ENCODE measurements around the gene HSPA1B. TPM values are rescaled to one million over a fixed set of nuclear protein-coding genes. Genes with fewer than 3 reads are reported as not detected.
"Not testable (repeated sequence)": the region's sequence is repeated elsewhere in the genome, so short reads cannot be mapped to it uniquely, and the experiment has no call there.

Gene HSPA1B
- total RNA-seq, 1 experiment from 2014 or later: 265 TPM

DNA sequence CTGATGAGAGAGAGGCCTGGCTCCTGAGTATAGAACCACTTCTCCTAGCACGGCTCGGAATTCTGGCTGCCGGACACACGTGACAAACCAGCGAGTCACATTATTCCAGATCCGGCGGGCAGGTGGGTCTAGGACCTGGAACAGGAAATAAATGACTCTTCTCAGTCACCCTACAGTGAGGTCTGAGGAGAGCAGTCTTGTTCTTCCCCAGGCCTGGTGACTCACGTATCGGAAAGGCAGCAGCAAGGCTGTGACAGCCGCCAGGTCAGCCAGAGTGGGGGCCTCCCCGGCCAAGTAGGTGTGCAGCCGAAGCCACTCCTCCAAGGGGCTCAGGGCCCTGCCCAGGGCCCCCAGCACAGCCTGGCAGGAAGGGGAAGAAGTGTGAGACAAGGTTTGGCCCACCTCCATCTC, 34.8 kb upstream of the HSPA1B start:
- Histone ChIP-seq H3F3A (ENCODE audit: low read length, unreplicated experiment) (no peaks in the 10 kb centered on the region), H3K4me2 (ENCODE audit: low read length) (peak overlapping the region; percentile 95), H3K27ac (ENCODE audit: low read length) (peak overlapping the region; percentile 80), H2AFZ (ENCODE audit: low read length) (no peak overlapping the region), H3K9me3 (ENCODE audit: low read length) (no peaks in the 10 kb centered on the region), H3K27me3 (ENCODE audit: low read length) (no peaks in the 10 kb centered on the region), H3K4me1 (ENCODE audit: insufficient read depth, low read length) (peaks cover 24% of the 10 kb centered on the region), H3K4me3 (ENCODE audit: low read length) (peak overlapping the region; percentile 87), H4K20me1 (ENCODE audit: low read length) (no peaks in the 10 kb centered on the region), H3K9ac (ENCODE audit: low read length) (peak overlapping the region; percentile 77), H3K9me2 (replicated peaks; ENCODE audit: low read length) (no peaks in the 10 kb centered on the region), H3K79me2 (ENCODE audit: low read length) (peaks cover 56% of the 10 kb centered on the region), H3K36me3 (ENCODE audit: low read depth, low read length) (peaks cover 20% of the 10 kb centered on the region; the same call in 1 of the 2 replicates)
- TF ChIP-seq EZH2 (IDR thresholded peaks at IDR 0.05; ENCODE audit: low read length, unreplicated experiment) (no peak), EZH2phosphoT487 (IDR thresholded peaks at IDR 0.05; ENCODE audit: borderline replicate concordance, low read length) (no peak)
- TF ChIP-seq, protein P1, sequence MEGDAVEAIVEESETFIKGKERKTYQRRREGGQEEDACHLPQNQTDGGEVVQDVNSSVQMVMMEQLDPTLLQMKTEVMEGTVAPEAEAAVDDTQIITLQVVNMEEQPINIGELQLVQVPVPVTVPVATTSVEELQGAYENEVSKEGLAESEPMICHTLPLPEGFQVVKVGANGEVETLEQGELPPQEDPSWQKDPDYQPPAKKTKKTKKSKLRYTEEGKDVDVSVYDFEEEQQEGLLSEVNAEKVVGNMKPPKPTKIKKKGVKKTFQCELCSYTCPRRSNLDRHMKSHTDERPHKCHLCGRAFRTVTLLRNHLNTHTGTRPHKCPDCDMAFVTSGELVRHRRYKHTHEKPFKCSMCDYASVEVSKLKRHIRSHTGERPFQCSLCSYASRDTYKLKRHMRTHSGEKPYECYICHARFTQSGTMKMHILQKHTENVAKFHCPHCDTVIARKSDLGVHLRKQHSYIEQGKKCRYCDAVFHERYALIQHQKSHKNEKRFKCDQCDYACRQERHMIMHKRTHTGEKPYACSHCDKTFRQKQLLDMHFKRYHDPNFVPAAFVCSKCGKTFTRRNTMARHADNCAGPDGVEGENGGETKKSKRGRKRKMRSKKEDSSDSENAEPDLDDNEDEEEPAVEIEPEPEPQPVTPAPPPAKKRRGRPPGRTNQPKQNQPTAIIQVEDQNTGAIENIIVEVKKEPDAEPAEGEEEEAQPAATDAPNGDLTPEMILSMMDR (conservative IDR thresholded peaks at IDR 0.05; ENCODE audit: low read depth, low read length): no peak
- no TSS peak for BruUV-seq (replicated peaks)
- intact Hi-C loops (cut with micrococcal nuclease): no loop called here
- ChIA-PET CTCF (no interaction called here), POLR2A (ENCODE audit: unreplicated experiment) (no interaction called here)
- ATAC-seq (peak; percentile 76), DNase-seq (peak; percentile 96)

DNA sequence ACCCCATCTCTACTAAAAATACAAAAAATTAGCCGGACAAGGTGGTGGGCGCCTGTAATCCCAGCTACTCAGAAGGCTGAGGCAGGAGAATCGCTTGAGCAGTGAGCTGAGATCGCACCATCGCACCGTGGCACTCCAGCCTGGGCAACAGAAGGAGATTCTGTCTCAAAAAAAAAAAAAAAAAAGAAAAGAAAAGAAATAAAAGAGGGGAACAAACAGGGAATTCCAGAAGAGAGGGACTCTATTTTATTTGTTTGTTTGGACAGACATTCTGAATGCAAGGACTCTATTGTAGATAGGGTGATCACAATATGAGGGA, 33.7 kb upstream of the HSPA1B start:
- H3K9me2 ChIP-seq (replicated peaks; ENCODE audit: low read length); BruUV-seq (replicated peaks); H4K20me1 ChIP-seq (ENCODE audit: low read length); H2AFZ ChIP-seq (ENCODE audit: low read length); H3K9me3 ChIP-seq (ENCODE audit: low read length); DNase-seq; ATAC-seq; CTCF ChIA-PET; H3K27me3 ChIP-seq (ENCODE audit: low read length); H3F3A ChIP-seq (ENCODE audit: low read length, unreplicated experiment); POLR2A ChIA-PET (ENCODE audit: unreplicated experiment): not testable (repeated sequence)
- H3K9ac ChIP-seq (ENCODE audit: low read length): peak overlapping the region; percentile 99
- peaks cover 24% of the 10 kb centered on the region for H3K4me1 ChIP-seq (ENCODE audit: insufficient read depth, low read length)
- peak overlapping the region; percentile 87 for H3K4me3 ChIP-seq (ENCODE audit: low read length)
- peaks cover 56% of the 10 kb centered on the region for H3K79me2 ChIP-seq (ENCODE audit: low read length)
- H3K4me2 ChIP-seq (ENCODE audit: low read length): peak overlapping the region; percentile 95
- intact Hi-C loops (cut with micrococcal nuclease): loop anchor here (2.0 kb wide), 2 partner anchors 21 to 37 kb away; partner anchors contain the start of genes HSPA1A and HSPA1L
- peak overlapping the region; percentile 80; the same call in 1 of the 2 replicates for H3K27ac ChIP-seq (ENCODE audit: low read length)
- peaks cover 23% of the 10 kb centered on the region for H3K36me3 ChIP-seq (ENCODE audit: low read depth, low read length)

DNA sequence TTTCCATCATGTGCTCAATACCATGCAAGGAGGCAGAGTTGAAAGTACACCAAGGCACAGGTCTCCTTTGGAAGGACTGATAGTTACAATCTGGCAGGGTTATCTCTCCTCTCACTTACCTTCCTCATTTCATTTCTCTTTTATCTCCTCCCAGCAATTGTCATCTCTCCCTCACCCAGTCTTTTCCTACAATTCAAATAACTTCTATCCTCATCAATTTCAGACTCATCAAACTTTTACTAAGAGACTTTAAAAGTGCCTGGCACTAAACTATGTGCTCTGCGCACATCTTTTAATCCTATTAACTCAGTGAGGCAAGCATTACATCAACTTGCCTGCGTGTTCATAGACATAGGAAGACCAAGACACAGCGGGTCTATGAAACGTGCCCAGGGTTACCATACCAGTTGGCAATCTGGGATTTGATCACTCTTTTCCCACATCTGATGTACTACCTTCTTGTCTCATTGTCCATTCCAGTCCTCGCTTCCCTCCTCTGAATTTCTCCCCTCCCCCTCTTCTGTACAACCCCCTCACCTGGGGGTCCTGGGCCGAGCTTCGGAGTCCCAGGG, 33.2 kb upstream of the HSPA1B start:
- POLR2A ChIA-PET (ENCODE audit: unreplicated experiment): interaction anchor here (0.6 kb wide), 1 partner anchor 20 kb away, joined by 11 read pairs; no protein-coding TSS in a partner anchor
- ATAC-seq: peak; percentile 16; the same call in 1 of the 2 replicates
- TSS peak; percentile 52 for BruUV-seq (replicated peaks)
- no peaks in the 10 kb centered on the region for H3K9me3 ChIP-seq (ENCODE audit: low read length)
- no peaks in the 10 kb centered on the region for H3F3A ChIP-seq (ENCODE audit: low read length, unreplicated experiment)
- no peaks in the 10 kb centered on the region for H3K9me2 ChIP-seq (replicated peaks; ENCODE audit: low read length)
- peak overlapping the region; percentile 99 for H3K9ac ChIP-seq (ENCODE audit: low read length)
- peak overlapping the region; percentile 91; the same call in 1 of the 2 replicates for H2AFZ ChIP-seq (ENCODE audit: low read length)
- peak overlapping the region; percentile 84 for H3K27ac ChIP-seq (ENCODE audit: low read length)
- H3K36me3 ChIP-seq (ENCODE audit: low read depth, low read length): peaks cover 19% of the 10 kb centered on the region
- H3K4me2 ChIP-seq (ENCODE audit: low read length): peak overlapping the region; percentile 95
- peaks cover 51% of the 10 kb centered on the region for H3K79me2 ChIP-seq (ENCODE audit: low read length)
- peaks cover 24% of the 10 kb centered on the region for H3K4me1 ChIP-seq (ENCODE audit: insufficient read depth, low read length)
- CTCF ChIA-PET: interaction anchor here (0.5 kb wide), 1 partner anchor 20 kb away, joined by 3 read pairs; no protein-coding TSS in a partner anchor
- TF ChIP-seq, protein P1 (conservative IDR thresholded peaks at IDR 0.05; ENCODE audit: low read depth, low read length): no peak
- TF ChIP-seq EZH2 (IDR thresholded peaks at IDR 0.05; ENCODE audit: low read length, unreplicated experiment) (no peak), EZH2phosphoT487 (IDR thresholded peaks at IDR 0.05; ENCODE audit: borderline replicate concordance, low read length) (no peak)
- H3K27me3 ChIP-seq (ENCODE audit: low read length): no peaks in the 10 kb centered on the region
- H3K4me3 ChIP-seq (ENCODE audit: low read length): peak overlapping the region; percentile 87
- H4K20me1 ChIP-seq (ENCODE audit: low read length): no peaks in the 10 kb centered on the region
- intact Hi-C loops (cut with micrococcal nuclease): loop anchor here (2.0 kb wide), 2 partner anchors 20 to 36 kb away; partner anchors contain the start of genes HSPA1A and HSPA1L
- DNase-seq: peak; percentile 35

All from PC-3 (cell line).